Stimulated activated CD4-positive, alpha-beta T cell treated with anti-CD3 and anti-CD28 coated beads, TNF-alpha, amount 100 ng/mL, for 1 hour (primary cell): ENCODE results near the gene SAP30BP.
A peak's percentile ranks its signal among the peaks of the same experiment; 100 is the strongest.

Experiments used
- DNase-seq, 3 donors: peaks; one replicate each; pipeline ENCODE4 v3.0.0-alpha.2; 2020; ENCODE audit warnings: low read depth in 3 of 3, low spot score in 1 of 3

Gene SAP30BP

GRCh38 chr17:75666959-75667790 is at the start of gene SAP30BP, which contains the start of gene RECQL5:
Gene SAP30BP (plus strand): TSS chr17:75667338. CDS start chr17:75667373, 35 bp downstream.
Gene RECQL5 (minus strand): TSS chr17:75667154. CDS start chr17:75666557, 597 bp downstream.
- peak; percentile 94 to 97 (median 95) for DNase-seq

GRCh38 chr17:75617675-75618074 is 49.5 kb upstream of the SAP30BP start:
- no peak for DNase-seq

- DNase-seq: peak in 1 of 3 donors; percentile 14
Observed at GRCh38 chr17:75619506-75620431, 47.4 kb upstream of the SAP30BP start.

GRCh38 chr17:75621489-75621888 is 45.6 kb upstream of the SAP30BP start:
- DNase-seq: no peak

- DNase-seq: no peak
Observed at GRCh38 chr17:75622076-75622475, 45.1 kb upstream of the SAP30BP start.

- DNase-seq: no peak
Observed at GRCh38 chr17:75622771-75623273, 44.3 kb upstream of the SAP30BP start.

- DNase-seq: no peak
Observed at GRCh38 chr17:75623386-75623785, 43.8 kb upstream of the SAP30BP start.

- DNase-seq: no peak
Observed at GRCh38 chr17:75624021-75624420, 43.1 kb upstream of the SAP30BP start.

- no peak for DNase-seq
Observed at GRCh38 chr17:75624714-75625345, 42.3 kb upstream of the SAP30BP start.

GRCh38 chr17:75625813-75626486 is 41.2 kb upstream of the SAP30BP start:
- DNase-seq: no peak

- no peak for DNase-seq
Observed at GRCh38 chr17:75626496-75627038, 40.6 kb upstream of the SAP30BP start.

- no peak for DNase-seq
Observed at GRCh38 chr17:75627094-75627493, 40.0 kb upstream of the SAP30BP start.

- no peak for DNase-seq
Observed at GRCh38 chr17:75628425-75628824, 38.7 kb upstream of the SAP30BP start.

GRCh38 chr17:75629157-75629556 is 38.0 kb upstream of the SAP30BP start:
- DNase-seq: no peak

GRCh38 chr17:75630071-75630917 is 36.8 kb upstream of the SAP30BP start:
- DNase-seq: no peak

- no peak for DNase-seq
Observed at GRCh38 chr17:75631353-75631752, 35.8 kb upstream of the SAP30BP start.

GRCh38 chr17:75632428-75632827 is 34.7 kb upstream of the SAP30BP start:
- DNase-seq: no peak

- peak; percentile 45 to 81 (median 70) for DNase-seq
Observed at GRCh38 chr17:75632863-75633485, 34.2 kb upstream of the SAP30BP start, which contains the start of gene SMIM5. Gene SMIM5 (plus strand): TSS chr17:75633434. CDS start chr17:75640202, 6,768 bp downstream.
